ENCODE results near the gene TNC.

Gene TNC

GRCh38 chr9:115058175-115058574, 59.8 kb downstream of the TNC start:
- no peak for DNase-seq (ENCODE audit: extremely low spot score)
- ChIA-PET POLR2A (no interaction called here), CTCF (interaction anchor here (1.2 to 1.4 kb wide), 2 partner anchors 13 to 21 kb away, joined by 3 to 4 read pairs; no protein-coding TSS in a partner anchor)
- TF ChIP-seq CTCF (IDR thresholded peaks at IDR 0.05; ENCODE audit: control extremely low read depth, extremely low read depth, low read depth, missing control alignments), result no peak

GRCh38 chr9:115057559-115057958, 60.4 kb downstream of the TNC start:
- CTCF ChIA-PET, result interaction anchor here (1.2 kb wide), 1 partner anchor 21 kb away, joined by 3 read pairs; no protein-coding TSS in a partner anchor
- DNase-seq (ENCODE audit: extremely low spot score), result no peak
- POLR2A ChIA-PET, result no interaction called here
- no peak for TF ChIP-seq CTCF (IDR thresholded peaks at IDR 0.05; ENCODE audit: control extremely low read depth, extremely low read depth, low read depth, missing control alignments)

GRCh38 chr9:115050002-115050490, 67.9 kb downstream of the TNC start:
- TF ChIP-seq CTCF (IDR thresholded peaks at IDR 0.05; ENCODE audit: control extremely low read depth, extremely low read depth, low read depth, missing control alignments), result no peak
- ChIA-PET CTCF (interaction anchor here (1.5 kb wide), 1 partner anchor 16 kb away, joined by 3 read pairs; no protein-coding TSS in a partner anchor), POLR2A (no interaction called here)
- DNase-seq (ENCODE audit: extremely low spot score), result no peak

- DNase-seq (ENCODE audit: extremely low spot score), result no peak
- POLR2A ChIA-PET, result interaction anchor here (0.5 kb wide), 1 partner anchor 269 kb away, joined by 3 read pairs; no protein-coding TSS in a partner anchor
- TF ChIP-seq CTCF (IDR thresholded peaks at IDR 0.05; ENCODE audit: control extremely low read depth, extremely low read depth, low read depth, missing control alignments), result no peak
- CTCF ChIA-PET, result no interaction called here
Measured at GRCh38 chr9:115046824-115047223, 71.1 kb downstream of the TNC start.

- no peak for TF ChIP-seq CTCF (IDR thresholded peaks at IDR 0.05; ENCODE audit: control extremely low read depth, extremely low read depth, low read depth, missing control alignments)
- ChIA-PET CTCF (interaction anchor here (0.8 to 1.9 kb wide), 3 partner anchors 8 to 31 kb away, joined by 3 to 4 read pairs (median 4); no protein-coding TSS in a partner anchor), POLR2A (no interaction called here)
- DNase-seq (ENCODE audit: extremely low spot score), result no peak
Measured at GRCh38 chr9:115046199-115046598, 71.8 kb downstream of the TNC start.

- POLR2A ChIA-PET, result interaction anchor here (0.7 kb wide), 1 partner anchor 320 kb away, joined by 3 read pairs; no protein-coding TSS in a partner anchor
- no peak for DNase-seq (ENCODE audit: extremely low spot score)
- no peak for TF ChIP-seq CTCF (IDR thresholded peaks at IDR 0.05; ENCODE audit: control extremely low read depth, extremely low read depth, low read depth, missing control alignments)
- CTCF ChIA-PET, result interaction anchor here (0.7 to 2.0 kb wide), 3 partner anchors 10 to 364 kb away, joined by 3 to 6 read pairs (median 3); no protein-coding TSS in a partner anchor
Measured at GRCh38 chr9:115043632-115044031, 74.3 kb downstream of the TNC start.
